IPS-11a (cell line): ENCODE measurements around the gene PRPF19.
"Not testable (repeated sequence)": the region's sequence is repeated elsewhere in the genome, so short reads cannot be mapped to it uniquely, and the experiment has no call there.

ENCODE experiments used
- H3K4me3 ChIP-seq: one replicate; pipeline ENCODE4 v1.5.1; 2013; ENCODE audit warnings: low read depth, low read length, control low read depth

PRPF19 gene

GRCh38 chr11:60909680-60910280 lies 3.4 kb upstream of the PRPF19 start:
- H3K4me3 ChIP-seq = not testable (repeated sequence)

- H3K4me3 ChIP-seq = no peak overlapping the region
These were observed 2.4 kb upstream of the PRPF19 start for GRCh38 chr11:60908803-60909202.

GRCh38 chr11:60905551-60906113 lies 753 bp downstream of the PRPF19 start:
- H3K4me3 ChIP-seq = peak overlapping the region; percentile 74

DNA sequence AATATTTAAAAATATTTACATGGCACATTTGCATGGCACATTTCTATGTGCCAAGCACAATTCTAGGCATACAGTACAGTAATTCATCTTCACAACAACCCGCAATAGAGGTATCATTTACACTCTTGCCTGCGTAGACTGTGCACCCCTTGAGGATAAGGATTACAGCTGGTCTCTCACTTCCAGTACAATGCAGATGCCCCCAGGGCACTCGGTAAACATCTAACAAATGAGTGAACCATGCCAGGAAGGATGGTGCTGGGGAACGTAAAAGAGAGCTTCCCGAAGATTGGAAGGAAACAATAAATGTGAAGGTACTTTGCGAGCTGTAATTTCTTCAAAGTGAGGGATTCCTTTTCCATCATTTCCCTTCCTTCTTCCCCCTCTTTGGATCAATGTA lies 1.3 kb downstream of the PRPF19 start:
- H3K4me3 ChIP-seq = peak overlapping the region; percentile 74

DNA sequence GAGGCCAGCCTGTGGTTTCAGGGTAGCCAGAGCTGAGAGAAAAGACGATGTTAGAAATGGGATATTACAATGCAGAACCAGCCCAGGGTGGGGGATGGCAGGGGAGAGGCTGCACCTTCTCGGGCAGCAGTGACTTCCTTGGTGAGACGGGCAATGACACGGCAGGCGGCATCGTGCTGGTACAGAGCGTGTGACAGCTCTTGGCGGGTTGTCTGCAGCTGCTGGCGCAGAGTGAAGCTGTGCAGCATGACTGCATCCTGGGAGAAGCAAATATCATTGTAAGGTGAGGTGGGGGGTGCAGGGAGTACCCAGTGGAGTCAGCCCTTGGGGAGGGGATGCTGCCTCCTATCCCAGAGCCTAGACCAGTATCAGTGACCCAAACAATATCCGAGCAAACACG lies 3.8 kb downstream of the PRPF19 start:
- no peak overlapping the region for H3K4me3 ChIP-seq

DNA sequence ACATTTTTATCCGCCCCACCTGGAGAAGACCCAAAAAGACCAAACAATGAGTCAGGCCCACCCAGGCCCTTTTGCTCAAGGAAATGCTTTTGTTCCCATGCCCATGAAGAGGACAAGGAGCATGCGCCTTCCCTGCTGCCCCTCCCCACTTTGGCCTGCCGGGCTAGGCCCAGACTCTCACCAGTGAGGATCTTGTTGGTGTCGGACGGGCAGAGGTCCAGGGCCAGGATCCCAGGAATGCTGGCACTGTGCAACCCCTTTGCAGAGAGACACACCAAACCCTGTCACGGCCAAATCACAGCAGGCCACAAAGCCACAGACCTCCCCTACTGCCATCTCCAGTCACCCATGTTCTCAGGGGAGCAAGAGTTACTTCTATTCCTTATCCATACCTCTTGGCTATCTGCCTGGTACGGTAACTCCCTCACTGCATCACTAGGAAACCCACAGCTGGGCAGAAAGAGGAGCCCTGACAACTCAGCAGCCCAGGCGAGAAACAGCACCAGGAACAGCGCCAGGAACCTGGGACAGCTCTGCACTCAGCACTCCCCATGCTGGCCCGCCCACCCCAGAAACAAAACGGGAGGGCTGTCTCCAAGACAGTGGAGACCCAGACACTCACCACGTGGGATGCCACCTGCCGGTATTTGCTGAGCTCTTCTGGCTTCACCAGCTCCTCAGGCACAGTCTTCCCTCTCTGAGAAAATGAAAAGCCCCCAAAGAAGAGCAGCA lies 5.5 kb downstream of the PRPF19 start:
- no peak overlapping the region for H3K4me3 ChIP-seq

DNA sequence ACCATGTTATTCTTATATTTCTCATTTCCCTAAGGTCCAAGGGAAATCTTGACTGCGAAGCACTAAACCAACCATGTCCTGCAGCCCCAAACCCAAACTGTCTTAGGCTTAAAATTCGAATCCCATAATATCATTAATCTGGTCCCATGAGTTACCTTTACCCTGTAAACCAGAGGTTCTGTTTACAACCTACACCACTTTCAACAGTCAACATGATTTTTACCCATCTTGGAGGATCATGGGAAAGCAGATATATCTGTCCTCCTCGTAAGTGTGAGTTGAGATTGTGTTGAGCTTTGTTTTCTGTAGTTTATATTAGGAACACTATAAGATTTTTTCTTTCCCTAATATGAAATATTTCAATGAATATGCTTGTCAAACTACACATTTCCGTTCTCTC lies 6.4 kb downstream of the PRPF19 start:
- H3K4me3 ChIP-seq = no peak overlapping the region

DNA sequence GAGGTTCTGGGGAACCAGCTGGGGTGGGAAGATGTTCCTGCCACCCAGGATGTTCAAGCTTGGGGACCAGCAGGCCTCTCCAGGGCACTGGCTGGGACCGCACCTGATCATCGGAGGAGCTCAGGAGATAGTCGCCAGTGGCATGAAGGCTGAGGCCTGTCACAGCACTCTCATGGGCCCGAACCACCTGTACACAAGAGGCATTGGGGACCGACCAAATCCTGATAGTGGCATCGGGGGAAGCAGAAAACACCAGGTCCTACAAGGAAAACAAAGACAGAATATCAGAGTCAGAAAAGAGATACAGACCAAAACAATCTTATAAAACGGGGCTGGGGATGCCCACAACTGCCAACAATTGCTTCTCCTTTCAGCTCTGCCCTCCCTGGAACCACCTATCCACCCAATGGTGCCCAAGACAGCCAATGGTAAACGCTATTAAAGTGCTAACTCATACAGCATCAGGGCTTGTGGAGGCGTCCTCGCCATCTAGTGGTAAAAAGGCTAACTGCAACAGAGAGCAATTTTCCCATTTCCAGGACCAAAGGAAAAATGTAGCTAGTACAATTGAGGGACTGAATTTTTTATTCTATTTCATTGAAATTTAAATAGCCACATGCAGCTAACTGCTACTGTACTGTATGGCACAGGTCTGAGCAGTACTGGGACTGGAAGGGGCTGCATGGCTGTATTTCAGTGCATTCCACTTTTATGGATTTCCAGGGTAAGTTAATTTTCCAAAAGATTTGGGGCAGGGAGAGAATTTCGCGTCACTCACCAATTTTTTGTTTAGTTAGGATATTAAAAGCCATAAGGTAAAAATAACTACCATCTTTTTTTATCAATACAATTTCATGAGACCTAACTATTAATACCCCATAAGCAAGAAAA lies 7.1 kb downstream of the PRPF19 start:
- H3K4me3 ChIP-seq = no peak overlapping the region

- no peak overlapping the region for H3K4me3 ChIP-seq
These were observed 8.9 kb downstream of the PRPF19 start for GRCh38 chr11:60897496-60897895.

DNA sequence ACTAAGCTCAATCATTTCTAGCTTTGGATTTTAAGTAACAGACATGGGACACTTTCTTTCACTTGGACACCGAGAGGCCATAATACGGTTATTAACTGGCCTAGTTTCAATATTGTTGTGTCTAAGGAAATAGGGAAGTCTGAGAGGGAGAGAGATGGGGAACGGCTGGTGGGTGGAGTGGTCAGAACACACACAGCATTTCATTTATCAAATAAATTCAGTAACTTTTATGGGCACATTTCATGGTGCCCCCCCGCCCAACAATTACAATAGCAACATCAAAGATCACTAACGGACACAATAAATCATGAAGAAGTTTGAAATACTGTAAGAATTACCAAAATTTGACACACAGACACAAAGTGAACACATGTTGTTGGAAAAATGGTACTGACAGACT lies 10.7 kb downstream of the PRPF19 start:
- H3K4me3 ChIP-seq = no peak overlapping the region

DNA sequence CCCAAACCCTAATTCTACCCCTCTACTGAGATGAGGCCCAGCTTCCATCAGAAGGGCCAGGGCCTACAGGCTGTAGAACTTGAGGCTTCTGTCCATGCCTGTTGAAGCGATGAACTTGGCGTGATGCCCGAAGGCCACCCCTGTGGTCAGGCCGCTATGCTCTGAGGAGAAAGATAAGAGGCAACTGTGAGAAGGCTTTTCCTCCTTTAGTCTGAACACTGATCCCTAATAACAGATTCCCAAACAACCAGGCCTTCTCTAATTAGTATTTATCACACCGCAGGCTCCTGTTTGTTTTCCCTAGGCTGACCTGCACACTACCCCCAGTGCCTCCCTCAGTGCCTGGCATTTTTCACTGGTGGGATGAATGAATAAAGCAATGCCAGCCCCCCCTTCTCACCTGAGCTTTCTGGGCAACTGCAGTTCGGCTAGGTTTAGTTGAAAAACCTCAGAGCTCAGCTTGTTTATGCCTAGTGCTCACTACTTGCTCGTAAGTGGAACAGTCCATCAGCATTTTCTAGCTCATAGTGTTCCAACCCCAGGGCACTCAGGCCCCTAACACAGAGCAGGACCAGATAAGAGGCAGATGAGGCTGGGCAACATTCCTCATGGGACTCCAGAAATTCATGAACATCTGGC lies 15.2 kb downstream of the PRPF19 start:
- no peak overlapping the region for H3K4me3 ChIP-seq

DNA sequence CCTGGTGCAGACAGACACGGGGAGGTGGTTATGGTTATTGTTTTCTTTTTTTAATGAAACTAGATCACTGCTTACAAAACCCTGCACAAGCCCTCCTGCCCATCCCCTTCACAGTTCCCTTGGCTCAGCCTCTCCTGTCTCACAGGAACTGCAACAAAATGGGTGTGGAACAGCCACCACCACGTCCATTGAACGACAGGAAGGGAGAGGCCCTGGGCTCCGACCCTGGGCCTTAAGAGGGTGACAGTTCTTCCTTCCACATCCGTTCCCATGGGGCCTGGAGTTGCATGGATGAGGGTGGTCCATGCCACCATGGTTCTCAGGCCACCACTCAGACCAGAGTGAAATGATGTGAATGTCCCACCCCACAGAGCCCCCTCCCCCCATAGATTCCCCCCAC lies 15.7 kb downstream of the PRPF19 start:
- H3K4me3 ChIP-seq = no peak overlapping the region

DNA sequence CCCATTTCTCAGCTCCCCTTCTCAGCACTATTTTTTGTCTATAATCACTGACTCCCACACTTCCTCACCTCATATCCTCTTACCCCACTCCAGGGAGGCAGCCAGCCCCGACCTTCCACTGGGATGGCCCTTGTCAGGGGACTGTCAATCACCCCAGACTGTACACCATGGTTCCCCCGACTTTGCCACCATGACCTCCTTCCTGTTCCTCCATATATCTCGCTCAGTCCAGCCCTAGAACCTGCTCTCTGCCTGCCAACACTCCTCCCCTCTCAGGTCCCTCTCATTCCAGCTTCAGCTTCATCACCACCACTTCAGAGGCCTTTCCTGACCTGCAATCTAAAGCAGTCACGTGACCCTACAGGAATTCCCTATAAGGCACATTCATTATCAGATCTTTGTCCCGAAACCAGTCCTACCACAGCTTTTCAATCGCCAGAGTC lies 16.5 kb downstream of the PRPF19 start:
- H3K4me3 ChIP-seq = no peak overlapping the region

- H3K4me3 ChIP-seq = no peak overlapping the region
These were observed 18.8 kb downstream of the PRPF19 start for GRCh38 chr11:60887556-60887955.

DNA sequence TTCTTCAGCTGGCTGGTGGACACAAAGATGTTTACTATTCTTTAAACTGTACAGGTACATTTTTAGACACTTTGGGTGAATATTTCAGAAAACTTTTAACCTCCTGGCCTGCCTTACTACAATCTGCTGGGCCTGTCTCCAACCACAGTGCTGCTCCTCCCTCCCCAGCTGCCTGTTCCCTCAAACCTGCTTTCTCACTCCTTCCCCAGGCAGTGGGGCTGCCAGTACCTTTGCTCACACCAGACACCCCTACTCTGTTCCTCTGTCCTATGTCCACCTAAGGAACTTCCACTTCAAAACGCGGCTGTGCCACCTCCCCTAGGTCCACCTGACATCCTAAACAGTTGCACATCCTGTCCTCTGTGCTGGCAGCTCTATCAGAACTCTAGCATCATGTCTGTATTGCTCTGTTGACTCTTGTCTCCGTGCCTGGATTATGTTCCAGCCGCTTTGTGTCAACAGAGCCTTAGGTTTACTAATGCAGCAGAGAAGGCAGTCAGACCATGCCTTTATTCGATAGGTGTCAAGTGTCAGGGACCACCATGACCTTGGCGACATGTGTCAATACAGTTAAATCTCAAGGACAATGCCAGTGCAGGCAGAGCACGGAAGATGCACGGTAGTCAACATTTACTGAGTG lies 25.6 kb downstream of the PRPF19 start:
- H3K4me3 ChIP-seq = no peak overlapping the region

DNA sequence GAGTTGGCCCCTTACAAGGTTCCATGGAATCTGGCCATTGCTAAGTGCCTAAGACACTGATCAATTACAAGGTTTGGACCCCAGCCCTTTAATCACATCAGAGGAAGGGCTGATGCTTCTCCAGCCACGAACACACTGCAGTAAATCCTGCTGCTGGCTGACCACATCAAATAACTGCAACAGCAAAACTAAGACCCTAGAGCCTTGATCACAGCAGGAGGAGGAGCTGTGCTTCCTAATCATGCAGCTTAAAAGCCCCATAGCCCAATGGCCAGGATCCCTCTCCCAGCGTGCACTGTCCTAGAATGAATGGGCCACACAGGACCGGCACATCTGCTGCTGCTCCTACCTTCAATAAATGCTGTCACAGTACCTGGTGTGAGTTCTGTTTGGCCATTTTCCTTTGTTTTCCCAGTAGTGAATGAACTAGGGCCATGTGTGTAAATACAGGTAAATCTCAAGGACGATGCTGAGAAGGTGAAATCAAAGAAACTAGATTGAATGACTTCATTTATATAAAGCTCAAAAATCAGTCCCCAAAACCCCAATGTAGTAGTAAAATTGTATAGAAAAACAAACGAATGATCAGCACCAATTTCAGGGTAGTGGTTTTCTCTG lies 26.3 kb downstream of the PRPF19 start:
- H3K4me3 ChIP-seq = no peak overlapping the region

GRCh38 chr11:60879104-60879503 lies 27.3 kb downstream of the PRPF19 start:
- no peak overlapping the region for H3K4me3 ChIP-seq

DNA sequence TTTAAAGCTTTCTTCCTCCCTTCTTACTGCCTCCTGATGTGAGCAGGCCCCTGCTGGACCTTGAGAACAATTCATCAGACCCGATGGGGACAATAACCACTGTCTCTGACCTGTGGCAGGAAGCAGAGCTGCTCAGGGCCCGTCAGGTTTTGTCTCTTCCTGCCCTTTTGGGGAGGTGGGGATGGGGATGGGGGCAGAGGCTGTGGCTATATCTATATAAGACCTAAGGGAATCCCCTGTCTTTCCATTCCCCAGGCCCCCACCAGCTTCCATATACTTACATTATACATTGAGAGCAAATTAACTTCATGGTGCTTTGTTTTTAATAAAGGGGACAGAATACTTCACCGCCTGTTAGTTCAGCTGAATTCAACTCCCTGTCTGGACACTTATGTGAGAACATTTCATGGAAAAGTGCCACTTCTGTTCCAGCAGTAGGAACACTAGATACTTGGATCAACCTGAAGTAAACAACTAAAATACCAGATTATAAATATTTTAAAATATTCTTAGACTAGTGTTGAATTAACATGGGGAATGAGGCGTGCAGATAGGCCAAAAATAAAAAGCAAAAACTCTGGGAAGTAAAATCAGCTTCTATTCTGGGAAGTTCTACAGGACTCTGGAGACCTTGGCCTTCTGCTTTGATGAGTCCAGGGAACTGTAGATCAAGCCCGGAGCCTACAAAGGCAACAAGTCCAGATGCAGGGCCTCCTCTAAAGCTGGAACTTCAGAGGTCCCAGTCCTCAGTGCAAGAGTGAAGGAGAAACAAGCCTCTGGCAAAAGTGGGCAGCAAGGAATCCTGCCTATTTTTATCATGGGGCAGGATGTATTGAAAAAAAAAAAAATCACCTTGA lies 27.9 kb downstream of the PRPF19 start:
- no peak overlapping the region for H3K4me3 ChIP-seq

DNA sequence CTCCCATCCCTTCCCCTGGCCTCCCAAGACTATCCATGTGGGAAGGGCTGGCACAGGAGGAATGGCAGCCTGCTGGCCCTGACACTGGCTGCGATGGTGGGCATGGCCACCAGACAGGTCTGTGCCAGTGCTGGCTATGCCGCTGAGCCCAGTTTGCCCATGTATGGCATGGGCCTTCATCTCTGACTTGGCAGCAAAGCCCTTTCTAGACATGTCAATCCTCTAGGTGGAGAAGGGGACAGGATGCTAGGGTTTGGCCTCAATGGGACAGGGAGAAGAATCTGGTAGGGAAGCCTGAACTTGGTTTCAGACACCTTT lies 30.3 kb downstream of the PRPF19 start:
- H3K4me3 ChIP-seq = no peak overlapping the region
